GM18499 (cell line): ENCODE results near the gene TDRD1.
"Not testable (repeated sequence)": the region's sequence is repeated elsewhere in the genome, so short reads cannot be mapped to it uniquely, and the experiment has no call there.

Experiments
- ATAC-seq: cut with Tn5 transposase; IDR thresholded peaks from one replicate; pipeline ENCODE4 v1.9.1; 2021; ENCODE audit warnings: moderate number of reproducible peaks; ENCODE audit not compliant: insufficient read depth, unreplicated experiment

The TDRD1 gene, protein sequence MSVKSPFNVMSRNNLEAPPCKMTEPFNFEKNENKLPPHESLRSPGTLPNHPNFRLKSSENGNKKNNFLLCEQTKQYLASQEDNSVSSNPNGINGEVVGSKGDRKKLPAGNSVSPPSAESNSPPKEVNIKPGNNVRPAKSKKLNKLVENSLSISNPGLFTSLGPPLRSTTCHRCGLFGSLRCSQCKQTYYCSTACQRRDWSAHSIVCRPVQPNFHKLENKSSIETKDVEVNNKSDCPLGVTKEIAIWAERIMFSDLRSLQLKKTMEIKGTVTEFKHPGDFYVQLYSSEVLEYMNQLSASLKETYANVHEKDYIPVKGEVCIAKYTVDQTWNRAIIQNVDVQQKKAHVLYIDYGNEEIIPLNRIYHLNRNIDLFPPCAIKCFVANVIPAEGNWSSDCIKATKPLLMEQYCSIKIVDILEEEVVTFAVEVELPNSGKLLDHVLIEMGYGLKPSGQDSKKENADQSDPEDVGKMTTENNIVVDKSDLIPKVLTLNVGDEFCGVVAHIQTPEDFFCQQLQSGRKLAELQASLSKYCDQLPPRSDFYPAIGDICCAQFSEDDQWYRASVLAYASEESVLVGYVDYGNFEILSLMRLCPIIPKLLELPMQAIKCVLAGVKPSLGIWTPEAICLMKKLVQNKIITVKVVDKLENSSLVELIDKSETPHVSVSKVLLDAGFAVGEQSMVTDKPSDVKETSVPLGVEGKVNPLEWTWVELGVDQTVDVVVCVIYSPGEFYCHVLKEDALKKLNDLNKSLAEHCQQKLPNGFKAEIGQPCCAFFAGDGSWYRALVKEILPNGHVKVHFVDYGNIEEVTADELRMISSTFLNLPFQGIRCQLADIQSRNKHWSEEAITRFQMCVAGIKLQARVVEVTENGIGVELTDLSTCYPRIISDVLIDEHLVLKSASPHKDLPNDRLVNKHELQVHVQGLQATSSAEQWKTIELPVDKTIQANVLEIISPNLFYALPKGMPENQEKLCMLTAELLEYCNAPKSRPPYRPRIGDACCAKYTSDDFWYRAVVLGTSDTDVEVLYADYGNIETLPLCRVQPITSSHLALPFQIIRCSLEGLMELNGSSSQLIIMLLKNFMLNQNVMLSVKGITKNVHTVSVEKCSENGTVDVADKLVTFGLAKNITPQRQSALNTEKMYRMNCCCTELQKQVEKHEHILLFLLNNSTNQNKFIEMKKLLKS

GRCh38 chr10:114179148-114179547 is at the start of gene TDRD1:
TSS of gene TDRD1 (plus strand) at chr10:114179353. CDS start at chr10:114187832, 8,479 bp downstream.
- no peak for ATAC-seq

- ATAC-seq = peak; percentile 52
Measured at GRCh38 chr10:114131094-114131493, 48.1 kb upstream of the TDRD1 start.

GRCh38 chr10:114135476-114135875 is 43.7 kb upstream of the TDRD1 start:
- no peak for ATAC-seq

GRCh38 chr10:114138581-114138980 is 40.6 kb upstream of the TDRD1 start:
- no peak for ATAC-seq

GRCh38 chr10:114140036-114140435 is 39.1 kb upstream of the TDRD1 start:
- no peak for ATAC-seq

GRCh38 chr10:114140827-114141226 is 38.3 kb upstream of the TDRD1 start:
- ATAC-seq = not testable (repeated sequence)

DNA sequence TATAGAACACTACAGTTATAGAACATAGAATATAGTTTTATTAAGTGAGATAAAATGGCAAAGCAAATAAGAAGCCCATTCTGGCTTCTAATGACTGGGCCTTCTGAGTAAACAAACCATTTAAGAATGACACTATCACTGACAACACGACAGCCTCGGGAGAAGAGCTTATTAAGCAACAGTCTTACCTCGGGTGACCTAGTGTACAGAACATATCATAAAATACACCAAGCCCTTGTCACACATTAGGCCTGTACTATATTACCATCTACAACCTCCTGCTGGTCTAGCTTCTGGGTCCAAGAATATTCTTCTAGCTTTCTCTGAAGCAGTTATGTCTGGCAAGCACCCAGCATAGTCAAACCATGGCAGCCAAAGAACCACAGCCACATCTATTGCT is 37.1 kb upstream of the TDRD1 start:
- no peak for ATAC-seq

- ATAC-seq = no peak
Measured at GRCh38 chr10:114143160-114143559, 36.0 kb upstream of the TDRD1 start.

DNA sequence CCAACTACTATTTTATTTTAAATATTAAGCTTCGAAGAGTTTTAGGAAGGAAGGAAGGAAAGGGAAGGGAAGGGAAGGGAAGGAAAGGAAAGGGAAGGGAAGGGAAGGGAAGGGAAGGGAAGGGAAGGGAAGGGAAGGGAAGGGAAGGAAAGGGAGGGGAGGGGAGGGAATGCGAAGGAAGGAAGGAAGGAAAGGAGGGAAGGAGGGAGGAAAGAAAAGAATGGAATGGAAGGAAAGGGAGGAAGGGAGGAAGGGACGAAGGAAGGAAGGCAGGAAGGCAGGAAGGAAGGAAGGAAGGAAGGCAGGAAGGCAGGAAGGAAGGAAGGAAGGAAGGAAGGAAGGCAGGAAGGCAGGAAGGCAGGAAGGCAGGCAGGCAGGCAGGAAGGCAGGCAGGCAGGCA is 29.7 kb upstream of the TDRD1 start:
- not testable (repeated sequence) for ATAC-seq

GRCh38 chr10:114151486-114151885 is 27.7 kb upstream of the TDRD1 start:
- ATAC-seq = no peak

DNA sequence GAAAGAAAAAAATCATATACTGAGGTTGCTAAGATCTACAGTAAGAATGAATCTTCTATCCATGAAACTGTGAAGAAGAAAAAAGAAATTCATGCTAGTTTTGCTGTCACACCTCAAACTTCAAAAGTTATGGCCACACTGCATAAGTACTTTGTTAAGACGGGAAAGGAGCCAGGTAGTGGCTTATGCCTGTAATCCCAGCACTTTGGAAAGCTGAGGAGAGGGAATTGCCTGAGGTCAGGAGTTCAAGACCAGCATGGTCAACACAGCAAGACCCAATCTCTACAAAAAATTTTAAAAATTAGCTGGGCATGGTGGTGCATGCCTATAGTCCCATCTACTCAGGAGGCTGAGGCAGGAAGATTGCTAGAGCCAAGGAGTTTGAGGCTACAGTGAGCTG is 27.3 kb upstream of the TDRD1 start:
- ATAC-seq = no peak

GRCh38 chr10:114157912-114158311 is 21.2 kb upstream of the TDRD1 start:
- ATAC-seq = no peak

DNA sequence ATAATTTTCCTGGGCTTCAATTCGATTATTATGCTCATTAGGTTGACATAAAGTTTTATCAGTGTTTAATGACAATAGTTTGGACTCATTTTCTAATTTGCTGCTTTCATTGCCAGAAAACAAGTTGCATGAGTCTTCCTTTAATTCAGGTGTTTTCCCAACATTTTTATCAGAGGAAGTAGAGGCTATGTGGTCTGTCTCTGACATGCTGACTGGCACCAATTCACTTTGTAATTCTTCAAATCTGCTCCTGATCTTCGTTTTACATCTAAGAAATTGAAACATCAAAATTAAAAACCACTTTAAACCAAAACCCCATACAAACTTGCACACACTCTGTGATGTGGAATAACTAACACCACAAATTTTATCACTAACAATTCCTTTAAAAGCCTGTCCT is 16.1 kb upstream of the TDRD1 start:
- no peak for ATAC-seq

GRCh38 chr10:114166043-114166442 is 13.1 kb upstream of the TDRD1 start:
- no peak for ATAC-seq

GRCh38 chr10:114166494-114166893 is 12.7 kb upstream of the TDRD1 start:
- ATAC-seq = no peak

GRCh38 chr10:114167985-114168384 is 11.2 kb upstream of the TDRD1 start:
- no peak for ATAC-seq

GRCh38 chr10:114168450-114169009 is 10.6 kb upstream of the TDRD1 start:
- no peak for ATAC-seq

GRCh38 chr10:114172216-114172615 is 6.9 kb upstream of the TDRD1 start:
- ATAC-seq = no peak

DNA sequence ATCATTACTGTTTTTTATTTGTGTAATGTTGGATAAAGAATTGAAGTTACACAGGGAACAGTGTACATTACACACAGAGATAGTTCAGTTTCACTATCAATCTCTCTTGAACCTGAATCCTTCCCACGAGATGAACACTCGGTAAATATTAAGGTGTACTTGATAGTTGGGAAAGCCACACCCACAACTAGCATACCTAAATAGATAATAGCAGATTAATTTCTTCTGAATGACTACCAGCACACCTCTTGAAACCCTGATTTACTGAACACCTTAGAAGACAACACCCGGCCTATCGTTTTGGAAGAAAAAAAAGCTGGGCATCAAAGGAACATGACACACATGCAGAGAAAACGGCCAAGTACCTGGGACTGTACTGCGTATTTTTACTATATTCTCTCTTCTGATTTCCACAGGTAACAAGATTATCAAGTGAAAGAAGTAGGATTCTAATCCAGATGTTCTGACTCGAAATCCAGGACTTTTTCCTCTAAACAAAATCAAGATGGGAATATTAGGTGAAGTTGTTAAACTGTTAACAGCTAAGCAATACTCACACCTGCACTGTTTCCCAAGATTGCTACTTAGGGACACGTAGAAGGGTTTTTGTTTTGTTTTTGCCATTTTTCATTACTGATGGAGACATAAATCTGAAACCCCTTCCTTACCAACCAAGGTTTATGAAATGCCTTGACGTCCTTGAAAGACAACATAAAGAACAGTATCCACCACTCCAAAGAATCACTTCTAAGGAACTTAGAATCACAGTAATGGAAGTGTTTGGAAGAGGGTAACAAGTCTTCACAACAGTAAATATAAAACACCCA is 6.2 kb upstream of the TDRD1 start:
- ATAC-seq = no peak

DNA sequence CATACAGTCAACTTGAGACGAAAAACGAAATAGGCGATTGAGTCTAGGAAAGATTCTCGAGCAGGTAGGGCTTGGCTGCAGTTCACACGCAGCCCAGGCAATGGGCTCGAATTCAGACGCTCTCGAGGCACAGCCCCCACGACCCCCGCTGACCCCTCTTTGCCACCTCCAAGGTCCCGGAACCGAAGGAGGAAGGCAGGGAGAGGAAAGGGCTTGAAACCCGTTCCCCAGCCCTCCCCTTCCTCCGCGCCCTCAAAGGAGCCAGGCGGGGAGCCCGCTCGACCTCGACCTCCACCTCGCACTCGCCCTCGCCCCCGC is 5.6 kb upstream of the TDRD1 start:
- no peak for ATAC-seq
